H1 (cell line): ENCODE data around the gene TMEM236. TPM values are rescaled to one million over a fixed set of nuclear protein-coding genes. Genes with fewer than 3 reads are reported as not detected.

ENCODE experiments used
- CTCF ChIA-PET: fragments of 300-600 bp; sonication (Branson Sonifier 250); formaldehyde crosslinking; loops from one replicate; lab custom pipeline; 2021; ENCODE audit not compliant: partially characterized antibody; lab: Charles Lee
- POLR2A ChIA-PET: fragments of 300-600 bp; sonication (Branson Sonifier 250); formaldehyde crosslinking; loops from one replicate; lab custom pipeline; 2021; ENCODE audit warnings: inconsistent platforms; ENCODE audit not compliant: partially characterized antibody; lab: Charles Lee
- DNase-seq, 2 experiments: peaks; one replicate each; pipeline versions ENCODE4 v3.0.0 to v3.0.0-alpha.2; 2010 to 2022; ENCODE audit warnings: low spot score in 2 of 2, low read depth in 1 of 2, mixed read lengths in 1 of 2
- FAIRE-seq: peaks from 2 replicates; lab custom pipeline; 2011; peaks lifted over from hg19 to GRCh38; lab: Jason Lieb, UNC
- H2AFZ ChIP-seq: 2 replicates; pipeline ENCODE4 v1.8.1; 2012; ENCODE audit warnings: low read length, inconsistent platforms
- H2AK5ac ChIP-seq: 2 replicates; pipeline ENCODE4 v1.6.1; 2013; ENCODE audit warnings: low read depth, low read length
- H2BK120ac ChIP-seq: replicated peaks from 2 replicates; pipeline ENCODE3; 2013; ENCODE audit warnings: low read depth, low read length, inconsistent platforms
- H2BK12ac ChIP-seq: 2 replicates; pipeline ENCODE4 v1.6.1; 2013; ENCODE audit warnings: low read depth, low read length
- H2BK15ac ChIP-seq: 2 replicates; pipeline ENCODE4 v1.6.1; 2013; ENCODE audit warnings: low read length
- H2BK20ac ChIP-seq: 2 replicates; pipeline ENCODE4 v1.6.1; 2013; ENCODE audit warnings: low read length
- H2BK5ac ChIP-seq: 2 replicates; pipeline ENCODE4 v1.6.1; 2013; ENCODE audit warnings: low read depth, low read length
- H3K14ac ChIP-seq: 2 replicates; pipeline ENCODE4 v1.6.1; 2013; ENCODE audit warnings: inconsistent platforms; ENCODE audit not compliant: insufficient read length
- H3K18ac ChIP-seq: 2 replicates; pipeline ENCODE4 v1.6.1; 2013; ENCODE audit warnings: low read length; ENCODE audit errors: extremely low read depth
- H3K23ac ChIP-seq: 2 replicates; pipeline ENCODE4 v1.6.1; 2013; ENCODE audit warnings: inconsistent platforms; ENCODE audit not compliant: insufficient read length
- H3K23me2 ChIP-seq: 2 replicates; pipeline ENCODE4 v1.6.1; 2013; ENCODE audit warnings: low read depth, low read length
- H3K27ac ChIP-seq: 2 replicates; pipeline ENCODE4 v1.6.1; 2011; ENCODE audit warnings: low read depth, low read length, inconsistent platforms
- H3K27me3 ChIP-seq, 4 experiments: replicated peaks in 1 of 4; 1 replicate in 1 of 4; 2 replicates in 3 of 4; pipeline versions ENCODE4 v1.6.1 to v1.8.1; 2011 to 2013; ENCODE audit warnings: low read length in 3 of 4, mild to moderate bottlenecking in 3 of 4, inconsistent platforms in 2 of 4, mixed read lengths in 2 of 4, moderate library complexity in 1 of 4; ENCODE audit not compliant: control insufficient read depth in 3 of 4, insufficient read depth in 3 of 4; ENCODE audit errors: extremely low read depth in 1 of 4
- H3K36me3 ChIP-seq, 4 experiments: 2 replicates each; pipeline versions ENCODE4 v1.6.1 to v1.8.1; 2011 to 2013; ENCODE audit warnings: mild to moderate bottlenecking in 4 of 4, low read length in 3 of 4, moderate library complexity in 2 of 4, control low read depth in 1 of 4, inconsistent platforms in 1 of 4; ENCODE audit not compliant: insufficient read depth in 4 of 4, control insufficient read depth in 2 of 4
- H3K4ac ChIP-seq: replicated peaks from 2 replicates; pipeline ENCODE3; 2013; ENCODE audit warnings: low read length, low read depth, mixed read lengths, inconsistent platforms; ENCODE audit not compliant: insufficient read length
- H3K4me1 ChIP-seq, 4 experiments: replicated peaks in 1 of 4; 1 replicate in 1 of 4; 2 replicates in 3 of 4; pipeline versions ENCODE4 v1.6.1 to v1.8.1; 2011 to 2013; ENCODE audit warnings: low read length in 3 of 4, inconsistent platforms in 2 of 4, mixed read lengths in 1 of 4; ENCODE audit not compliant: insufficient read depth in 4 of 4, control insufficient read depth in 3 of 4
- H3K4me2 ChIP-seq, 2 experiments: 2 replicates each; pipeline versions ENCODE4 v1.6.1 to v1.8.1; 2011 to 2013; ENCODE audit warnings: low read depth in 2 of 2, low read length in 2 of 2, control low read depth in 1 of 2, inconsistent platforms in 1 of 2, mild to moderate bottlenecking in 1 of 2; ENCODE audit not compliant: insufficient read depth in 1 of 2
- H3K4me3 ChIP-seq, 4 experiments: fragments of 200-600, 300-600 bp in 1 of 4; sonication (generic), shearing (Covaris generic), sonication (Bioruptor Twin) in 1 of 4; 2 replicates each; pipeline versions ENCODE4 v1.5.1 to v1.8.1; 2011 to 2016; ENCODE audit warnings: low read length in 4 of 4, low read depth in 3 of 4, control low read depth in 2 of 4, inconsistent platforms in 2 of 4, mild to moderate bottlenecking in 2 of 4, mixed read lengths in 1 of 4, moderate library complexity in 1 of 4; ENCODE audit not compliant: insufficient read depth in 2 of 4; ENCODE audit errors: extremely low read depth in 1 of 4
- H3K56ac ChIP-seq: replicated peaks from 2 replicates; pipeline ENCODE3; 2013; ENCODE audit warnings: low read depth, mild to moderate bottlenecking, mixed read lengths, low read length, inconsistent platforms; ENCODE audit not compliant: insufficient read length
- H3K79me1 ChIP-seq: 2 replicates; pipeline ENCODE4 v1.6.1; 2013; ENCODE audit warnings: low read depth, low read length, control low read depth
- H3K79me2 ChIP-seq, 2 experiments: 2 replicates each; pipeline versions ENCODE4 v1.6.1 to v1.8.1; 2012 to 2013; ENCODE audit warnings: low read length in 2 of 2, mild to moderate bottlenecking in 2 of 2, inconsistent platforms in 1 of 2; ENCODE audit not compliant: insufficient read depth in 2 of 2, control insufficient read depth in 1 of 2
- H3K9ac ChIP-seq, 4 experiments: replicated peaks in 1 of 4; 1 replicate in 1 of 4; 2 replicates in 3 of 4; pipeline versions ENCODE4 v1.6.1 to v1.8.1; 2011 to 2013; ENCODE audit warnings: low read depth in 3 of 4, low read length in 3 of 4, control low read depth in 2 of 4, mild to moderate bottlenecking in 2 of 4, moderate library complexity in 2 of 4, inconsistent platforms in 1 of 4; ENCODE audit errors: extremely low read depth in 1 of 4
- H3K9me3 ChIP-seq, 2 experiments: 2 replicates each; pipeline versions ENCODE4 v1.6.1 to v1.8.1; 2012 to 2013; ENCODE audit warnings: mild to moderate bottlenecking in 2 of 2, moderate library complexity in 2 of 2, control low read depth in 1 of 2, inconsistent platforms in 1 of 2, low read depth in 1 of 2, low read length in 1 of 2, mixed read lengths in 1 of 2; ENCODE audit not compliant: insufficient read depth in 2 of 2
- H4K20me1 ChIP-seq, 2 experiments: replicated peaks in 1 of 2; 2 replicates each; pipeline versions ENCODE3 to v1.8.1; 2011 to 2013; ENCODE audit warnings: inconsistent platforms in 2 of 2, low read length in 2 of 2, mild to moderate bottlenecking in 1 of 2; ENCODE audit not compliant: insufficient read depth in 2 of 2, control insufficient read depth in 1 of 2
- H4K5ac ChIP-seq: 2 replicates; pipeline ENCODE4 v1.6.1; 2013; ENCODE audit warnings: low read length, low read depth, mixed read lengths, inconsistent platforms; ENCODE audit not compliant: insufficient read length
- H4K8ac ChIP-seq: 2 replicates; pipeline ENCODE4 v1.8.0; 2013; ENCODE audit warnings: mild to moderate bottlenecking, moderate library complexity, low read length, inconsistent platforms; ENCODE audit not compliant: insufficient read depth; ENCODE audit errors: extremely low read depth
- H4K91ac ChIP-seq: replicated peaks from 2 replicates; pipeline ENCODE3; 2013; ENCODE audit warnings: low read length, mixed read lengths, inconsistent platforms; ENCODE audit not compliant: insufficient read length
- CBX5 ChIP-seq: fragments of 300-800, 300-1000 bp; sonication (generic); IDR thresholded peaks from 2 replicates; pipeline ENCODE4 v1.7.1; 2016; ENCODE audit warnings: antibody characterized with exemption, low read length, low read depth
- FOSL1 ChIP-seq: IDR thresholded peaks from 2 replicates; pipeline ENCODE4 v1.6.1; 2011; ENCODE audit warnings: mild to moderate bottlenecking, low read depth, low read length, moderate library complexity; ENCODE audit not compliant: insufficient read depth
- NANOG ChIP-seq: IDR thresholded peaks from 2 replicates; pipeline ENCODE4 v1.6.1; 2011; ENCODE audit warnings: low read length, low read depth, mild to moderate bottlenecking, inconsistent platforms; ENCODE audit not compliant: insufficient read depth, poor library complexity, severe bottlenecking
- PHF8 ChIP-seq: fragments of 200-600 bp; sonication (generic); conservative IDR thresholded peaks from 2 replicates; pipeline ENCODE4 v1.7.1; 2012; ENCODE audit warnings: low read depth, mild to moderate bottlenecking, inconsistent platforms, low read length, moderate library complexity
- POLR2A ChIP-seq, 2 experiments: IDR thresholded peaks; 1 replicate in 1 of 2; 2 replicates in 1 of 2; pipeline ENCODE4 v1.6.1; 2011; ENCODE audit warnings: low read depth in 2 of 2, low read length in 2 of 2, mild to moderate bottlenecking in 2 of 2; ENCODE audit errors: control extremely low read depth in 1 of 2
- RBBP5 ChIP-seq: IDR thresholded peaks from 2 replicates; pipeline ENCODE4 v1.7.1; 2012; ENCODE audit warnings: low read depth, mild to moderate bottlenecking, inconsistent platforms, low read length, moderate library complexity, borderline replicate concordance
- RFX5 ChIP-seq: IDR thresholded peaks from 2 replicates; pipeline ENCODE4 v1.6.1; 2011; ENCODE audit warnings: low read depth, low read length, improper control_type of control experiment, borderline replicate concordance
- RNF2 ChIP-seq: fragments of 200-900, 300-1000 bp; sonication (generic); IDR thresholded peaks from 2 replicates; pipeline ENCODE4 v1.7.1; 2016; ENCODE audit warnings: borderline replicate concordance, low read depth, mild to moderate bottlenecking, antibody characterized with exemption, low read length; ENCODE audit not compliant: poor library complexity, severe bottlenecking; ENCODE audit errors: missing control alignments
- SAP30 ChIP-seq: fragments of 300-600 bp; sonication (generic); IDR thresholded peaks from 2 replicates; pipeline ENCODE4 v1.7.1; 2012; ENCODE audit warnings: low read length, moderate library complexity, mild to moderate bottlenecking, inconsistent platforms; ENCODE audit not compliant: insufficient read depth, insufficient replicate concordance
- SP4 ChIP-seq: IDR thresholded peaks from 2 replicates; pipeline ENCODE4 v1.6.1; 2012; ENCODE audit warnings: low read length, inconsistent platforms
- TAF7 ChIP-seq: optimal IDR thresholded peaks from 2 replicates; pipeline ENCODE3; 2011; ENCODE audit warnings: low read depth, mild to moderate bottlenecking, inconsistent platforms, low read length, moderate library complexity, borderline replicate concordance
- WGBS, 2 experiments: shearing (Covaris generic) in 1 of 2; methylation state at CpG; one replicate each; pipeline versions ENCODE4 v1.1.6 to v1.1.7; 2013 to 2015; ENCODE audit warnings: low lambda C conversion rate in 2 of 2, mixed read lengths in 2 of 2, inconsistent platforms in 1 of 2, low coverage in 1 of 2, missing lambda C conversion rate in 1 of 2; ENCODE audit not compliant: insufficient replicate concordance in 2 of 2, insufficient coverage in 1 of 2, insufficient read length in 1 of 2; ENCODE audit errors: extremely low coverage in 1 of 2, missing lambda C conversion rate in 1 of 2; 5-methylcytosine and 5-hydroxymethylcytosine counted together
- polyA plus RNA-seq, 7 experiments: library from polyadenylated mRNA; depleted of rRNA in 3 of 7; stranded (reverse) in 5 of 7; unstranded in 2 of 7; fragments of >200 nt in 5 of 7; fragments of 200-250 nt in 2 of 7; gene quantifications; 1 replicate in 5 of 7; 2 replicates in 1 of 7; 4 replicates in 1 of 7; pipeline versions ENCODE4 v1.2.1 to v1.2.3, GENCODE V29; 2011 to 2013; ENCODE audit warnings: missing spikeins in 2 of 7, mixed read lengths in 2 of 7
- total RNA-seq: library from RNA; stranded (reverse); fragmentation: NEBNext Ultra II Directional; extraction: Animal tissue kit (Norgen Biotek cat#: 25700); gene quantifications from 2 replicates; pipeline ENCODE4 v1.2.1, GENCODE V29; 2021

The TMEM236 gene
- total and polyA plus RNA-seq, 2 of the 8 experiments (the other 6 are each of a cell fraction or from before 2014, with no cell fraction given) = 0.02 to 0.07 TPM

- Histone ChIP-seq H3K4me1 (no peaks in the 10 kb centered on the region), H3K14ac (no peak overlapping the region), H3K36me3 (no peaks in the 10 kb centered on the region), H3K79me2 (no peaks in the 10 kb centered on the region), H2AFZ (no peak overlapping the region), H3K18ac (no peak overlapping the region), H4K8ac (no peak overlapping the region), H2BK20ac (no peak overlapping the region), H3K23ac (no peak overlapping the region), H3K9me3 (no peaks in the 10 kb centered on the region), H2AK5ac (no peak overlapping the region), H3K56ac (no peak overlapping the region), H4K20me1 (no peaks in the 10 kb centered on the region), H3K4me2 (no peak overlapping the region), H3K9ac (no peak overlapping the region), H3K4me3 (no peak overlapping the region), H3K27ac (no peak overlapping the region), H2BK120ac (no peak overlapping the region), H3K23me2 (no peaks in the 10 kb centered on the region), H3K4ac (no peak overlapping the region), H2BK15ac (no peak overlapping the region), H3K27me3 (peaks cover 9 to 13% (median 11%) of the 10 kb centered on the region in 4 experiments; a peak in 6 of 7 replicates), H2BK5ac (no peak overlapping the region), H3K79me1 (no peaks in the 10 kb centered on the region), H4K91ac (no peak overlapping the region), H4K5ac (no peak overlapping the region), H2BK12ac (no peak overlapping the region)
- TF ChIP-seq CBX5 = no peak
- no peak for TF ChIP-seq POLR2A (IDR thresholded peaks at IDR 0.05; ENCODE audit: control extremely low read depth in 1 of 2, low read depth in 2 of 2, low read length in 2 of 2)
- TF ChIP-seq RBBP5 = no peak
- TF ChIP-seq FOSL1 = no peak
- no peak for TF ChIP-seq TAF7
- TF ChIP-seq NANOG = no peak
- no peak for TF ChIP-seq SAP30
- no peak for TF ChIP-seq SP4
- no peak for TF ChIP-seq PHF8
- no peak for TF ChIP-seq RNF2
- TF ChIP-seq RFX5 = no peak
- WGBS, 2 experiments = 76% methylated on average over 2 of the region's 2 CpGs; no CpG with 5 or more reads in 1 of the 2 experiments
- FAIRE-seq = no peak
- POLR2A ChIA-PET = no interaction called here
- DNase-seq = no peak
- CTCF ChIA-PET = interaction anchor here (1.1 to 2.5 kb wide), 3 partner anchors 16 to 556 kb away, joined by 3 to 7 read pairs (median 4); no protein-coding TSS in a partner anchor
Measured at GRCh38 chr10:17758200-17758599, 6.2 kb downstream of the TMEM236 start.
